HepG2 (cell line): Measurements from ENCODE around the gene TAS2R4.

Experiments
- CHD2 ChIP-seq: IDR thresholded peaks from 2 replicates; pipeline ENCODE4 v1.6.1; 2011; ENCODE audit warnings: low read depth, low read length, improper control_type of control experiment
- EZH2 ChIP-seq: conservative IDR thresholded peaks from 2 replicates; pipeline ENCODE4 v1.6.1; 2012; ENCODE audit warnings: mild to moderate bottlenecking, low read depth, low read length, moderate library complexity
- HDAC2 ChIP-seq: sonication (generic); formaldehyde crosslinking; IDR thresholded peaks from 2 replicates; pipeline ENCODE4 v1.4.0; 2020; ENCODE audit warnings: missing genetic modification reagents
- MYC ChIP-seq: sonication (generic); formaldehyde crosslinking; IDR thresholded peaks from 2 replicates; pipeline ENCODE4 v1.9.0; 2021; ENCODE audit warnings: missing genetic modification reagents, borderline replicate concordance
- POLR2A ChIP-seq, 2 experiments: IDR thresholded peaks; 2 replicates each; pipeline ENCODE4 v1.6.1; 2011; ENCODE audit warnings: low read depth in 2 of 2, low read length in 2 of 2, mild to moderate bottlenecking in 1 of 2, moderate library complexity in 1 of 2; ENCODE audit not compliant: insufficient read depth in 1 of 2
- POLR2AphosphoS5 ChIP-seq: IDR thresholded peaks from 2 replicates; pipeline ENCODE4 v1.6.1; 2012; ENCODE audit warnings: low read depth, low read length
- SALL2 ChIP-seq: sonication (generic); formaldehyde crosslinking; IDR thresholded peaks from 2 replicates; pipeline ENCODE4 v1.8.1; 2023; ENCODE audit warnings: mild to moderate bottlenecking, missing genetic modification reagents, inconsistent platforms
- TAF1 ChIP-seq: sonication (generic); formaldehyde crosslinking; IDR thresholded peaks from 2 replicates; pipeline ENCODE4 v1.4.0; 2020; ENCODE audit warnings: missing genetic modification reagents
- ZBTB21 ChIP-seq: sonication (generic); formaldehyde crosslinking; IDR thresholded peaks from 2 replicates; pipeline ENCODE4 v1.4.0; 2020; ENCODE audit warnings: missing genetic modification reagents
- ZBTB46 ChIP-seq: sonication (generic); formaldehyde crosslinking; IDR thresholded peaks from 2 replicates; pipeline ENCODE4 v1.4.0; 2020; ENCODE audit warnings: mild to moderate bottlenecking, missing genetic modification reagents, borderline replicate concordance
- ZNF292 ChIP-seq: sonication (generic); formaldehyde crosslinking; IDR thresholded peaks from 2 replicates; pipeline ENCODE4 v1.8.1; 2022; ENCODE audit warnings: mild to moderate bottlenecking, low read depth, missing genetic modification reagents, borderline replicate concordance
- ZNF343 ChIP-seq: sonication (generic); formaldehyde crosslinking; IDR thresholded peaks from 2 replicates; pipeline ENCODE4 v1.4.0; 2020; ENCODE audit warnings: mild to moderate bottlenecking, missing genetic modification reagents
- ZSCAN9 ChIP-seq: IDR thresholded peaks from 2 replicates; pipeline ENCODE4 v1.6.1; 2016; ENCODE audit warnings: borderline replicate concordance

- TF ChIP-seq HDAC2 (CRISPR knock-in tag) (no peak), SALL2 (CRISPR knock-in tag) (no peak), ZBTB46 (no peak), POLR2AphosphoS5 (no peak), MYC (no peak), TAF1 (CRISPR knock-in tag) (no peak), POLR2A (IDR thresholded peaks at IDR 0.05; ENCODE audit: insufficient read depth in 1 of 2, low read depth in 2 of 2, low read length in 2 of 2) (no peak), ZNF292 (CRISPR knock-in tag) (no peak), EZH2 (no peak), ZBTB21 (CRISPR knock-in tag) (no peak), CHD2 (no peak), ZNF343 (CRISPR knock-in tag) (no peak), ZSCAN9 (CRISPR knock-in tag) (no peak)
Observed at GRCh38 chr7:141776374-141776773, at the start of gene TAS2R4.
